ENCODE data around the gene CLK2. TPM values are rescaled to one million over a fixed set of nuclear protein-coding genes. Genes with fewer than 3 reads are reported as not detected.
A peak's percentile ranks its signal among the peaks of the same experiment; 100 is the strongest.
"Not testable (repeated sequence)": the region's sequence is repeated elsewhere in the genome, so short reads cannot be mapped to it uniquely, and the experiment has no call there.

The CLK2 gene
- total RNA-seq, 2 experiments from 2014 or later, result 81.4 to 86.6 TPM

DNA sequence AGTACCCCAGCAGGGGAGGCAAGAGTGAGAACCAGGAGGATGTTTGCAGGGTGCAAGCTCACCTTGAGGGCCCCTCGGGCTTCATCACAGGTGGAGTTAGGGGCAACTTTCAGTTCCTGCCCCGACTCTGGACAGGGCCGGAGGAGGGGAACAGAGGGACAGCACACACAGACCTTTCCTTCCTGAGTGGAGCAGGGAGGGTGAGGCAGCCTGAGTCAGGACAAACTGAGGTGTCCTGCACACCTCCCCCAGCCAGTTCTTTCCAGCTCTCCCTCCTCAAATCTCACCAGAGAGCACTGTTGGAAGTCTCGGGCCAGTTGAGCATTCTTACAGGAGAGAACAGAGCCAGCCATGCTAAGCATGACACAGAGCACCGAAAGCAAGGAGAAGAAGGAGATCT lies 19.5 kb downstream of the CLK2 start:
- intact Hi-C loops (cut with DNase I, micrococcal nuclease), result no loop called here

DNA sequence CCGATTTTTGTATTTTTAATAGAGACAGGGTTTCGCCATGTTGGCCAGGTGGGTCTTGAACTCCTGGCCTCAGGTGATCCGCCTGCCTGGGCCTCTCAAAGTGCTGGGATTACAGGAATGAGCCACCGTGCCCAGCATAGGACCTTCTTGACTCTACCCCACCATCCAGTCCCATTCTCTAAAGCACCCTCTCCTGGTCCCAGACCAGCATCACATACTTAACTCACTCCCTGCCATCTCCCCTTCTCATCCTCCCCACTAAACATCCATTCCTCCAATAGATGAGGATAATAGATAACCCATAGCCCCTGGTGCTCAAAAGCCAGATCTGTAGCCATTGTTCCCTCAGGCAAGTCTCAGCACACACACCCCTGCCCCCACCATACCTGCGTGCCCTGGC lies 20.1 kb downstream of the CLK2 start:
- no peaks in the 10 kb centered on the region for H3K9me3 Mint-ChIP-seq (ENCODE audit: low read depth)
- H3K27ac Mint-ChIP-seq, result peak overlapping the region; percentile 7
- ChIA-PET CTCF (interaction anchor here (1.6 kb wide), 1 partner anchor 65 kb away, joined by 3 read pairs; no protein-coding TSS in a partner anchor), POLR2A (no interaction called here)
- DNase-seq (no peak), ATAC-seq (no peak)
- intact Hi-C loops (cut with DNase I, micrococcal nuclease), result no loop called here
- peak overlapping the region; percentile 73 for H3K4me3 Mint-ChIP-seq
- peaks cover 17% of the 10 kb centered on the region for H3K36me3 Mint-ChIP-seq (ENCODE audit: low read depth)
- peaks cover 26% of the 10 kb centered on the region for H3K4me1 Mint-ChIP-seq
- H3K27me3 Mint-ChIP-seq, result no peaks in the 10 kb centered on the region

More for the DNA sequence above, 19.5 kb downstream of the CLK2 start:
- ChIA-PET POLR2A (no interaction called here), CTCF (interaction anchor here (1.6 kb wide), 1 partner anchor 64 kb away, joined by 3 read pairs; no protein-coding TSS in a partner anchor)
- H3K27me3 Mint-ChIP-seq, result no peaks in the 10 kb centered on the region
- peak overlapping the region; percentile 73 for H3K4me3 Mint-ChIP-seq
- DNase-seq, result no peak
- H3K4me1 Mint-ChIP-seq, result peaks cover 26% of the 10 kb centered on the region
- H3K27ac Mint-ChIP-seq, result no peak overlapping the region
- ATAC-seq, result no peak
- H3K36me3 Mint-ChIP-seq (ENCODE audit: low read depth), result peaks cover 22% of the 10 kb centered on the region
- H3K9me3 Mint-ChIP-seq (ENCODE audit: low read depth), result no peaks in the 10 kb centered on the region

DNA sequence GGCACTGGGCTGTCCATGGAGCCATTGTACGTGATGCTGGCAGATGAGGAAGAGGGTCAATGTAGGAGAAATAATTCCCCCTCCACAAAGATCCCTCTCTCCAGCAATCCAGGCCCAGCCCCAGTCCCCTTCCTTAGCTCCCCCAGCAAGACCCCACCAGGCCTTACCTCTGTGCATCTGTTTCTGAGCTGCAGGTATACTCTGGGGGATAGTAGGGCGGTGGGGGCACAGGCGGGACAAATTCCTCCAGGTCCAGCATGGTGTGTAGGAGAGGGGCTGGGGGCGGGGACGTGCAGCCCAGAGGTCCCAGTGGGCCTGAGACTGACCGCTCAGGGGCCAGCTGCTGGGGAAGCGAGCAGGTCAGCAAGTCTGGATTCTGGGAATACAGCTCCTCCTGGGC lies 21.7 kb downstream of the CLK2 start:
- H3K9me3 Mint-ChIP-seq (ENCODE audit: low read depth), result no peaks in the 10 kb centered on the region
- H3K27ac Mint-ChIP-seq, result no peak overlapping the region
- ATAC-seq (no peak), DNase-seq (no peak)
- intact Hi-C loops (cut with DNase I, micrococcal nuclease), result no loop called here
- H3K4me1 Mint-ChIP-seq, result peaks cover 26% of the 10 kb centered on the region
- peaks cover 6% of the 10 kb centered on the region for H3K36me3 Mint-ChIP-seq (ENCODE audit: low read depth)
- CTCF ChIA-PET, result interaction anchor here (0.5 to 3.5 kb wide), 40 partner anchors 8 to 686 kb away, joined by 3 to 79 read pairs (median 5); partner anchors contain the start of genes CLK2, FDPS, KRTCAP2 and MTX1
- no peaks in the 10 kb centered on the region for H3K27me3 Mint-ChIP-seq
- POLR2A ChIA-PET, result interaction anchor here (0.9 to 2.6 kb wide), 4 partner anchors 8 to 314 kb away, joined by 3 to 7 read pairs (median 4); partner anchors contain the start of gene CLK2
- no peak overlapping the region for H3K4me3 Mint-ChIP-seq

DNA sequence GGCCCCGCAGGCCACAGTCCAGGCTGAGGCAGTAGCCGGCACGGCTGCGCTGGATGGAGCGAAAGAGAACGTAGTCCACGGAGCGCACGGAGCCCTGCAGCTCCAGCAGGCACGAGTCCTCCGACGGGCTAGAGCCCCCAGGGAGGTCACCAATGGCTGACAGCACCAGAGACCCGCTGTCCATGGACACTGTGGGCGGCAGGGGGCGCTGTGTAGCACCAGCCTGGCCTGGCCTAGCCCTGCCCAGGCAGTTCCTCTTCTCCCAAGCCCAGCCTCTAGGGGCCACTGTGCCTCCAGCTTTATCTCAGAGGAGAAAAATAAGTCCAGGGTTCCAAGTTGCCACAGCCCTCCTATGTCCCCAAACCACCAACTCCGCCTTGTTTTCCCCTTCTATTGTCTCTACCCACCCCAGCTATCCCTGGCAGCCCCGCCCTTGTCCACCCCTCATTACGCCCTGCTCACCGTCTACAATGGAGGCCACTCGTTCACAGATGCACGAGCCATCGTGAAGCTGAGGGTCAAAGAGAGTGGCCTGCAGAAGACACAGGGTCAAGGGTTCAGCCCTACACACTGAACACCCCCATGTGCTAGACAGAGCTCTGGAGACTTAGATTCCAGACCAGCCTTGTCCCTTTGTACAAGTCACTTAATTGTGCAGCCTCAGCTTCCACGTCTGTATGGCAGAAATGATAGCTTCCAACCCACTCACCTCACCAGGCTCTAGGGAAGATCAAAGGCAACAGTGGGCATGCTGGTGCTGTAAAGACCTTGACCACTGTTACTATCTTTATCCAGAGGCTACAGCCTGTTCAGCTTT lies 22.5 kb downstream of the CLK2 start:
- Mint-ChIP-seq H3K4me3 (peak overlapping the region; percentile 38), H3K36me3 (ENCODE audit: low read depth) (peaks cover 4% of the 10 kb centered on the region), H3K27ac (peak overlapping the region; percentile 31), H3K27me3 (no peaks in the 10 kb centered on the region), H3K9me3 (ENCODE audit: low read depth) (no peaks in the 10 kb centered on the region), H3K4me1 (peaks cover 25% of the 10 kb centered on the region)
- DNase-seq (peak; percentile 99), ATAC-seq (peak; percentile 96)
- ChIA-PET POLR2A (interaction anchor here (0.6 to 2.6 kb wide), 6 partner anchors 9 to 1036 kb away, joined by 3 to 7 read pairs (median 4); partner anchors contain the start of gene CLK2), CTCF (interaction anchor here (0.6 to 3.5 kb wide), 54 partner anchors 9 to 687 kb away, joined by 3 to 79 read pairs (median 4); partner anchors contain the start of genes CLK2, FDPS, KRTCAP2 and MTX1)
- intact Hi-C loops (cut with DNase I, micrococcal nuclease), result loop anchor here (1.0 kb wide), 5 partner anchors 26 to 341 kb away; partner anchors contain the start of genes FDPS (in 1 of the 2) and HCN3 (in 1 of the 2)

DNA sequence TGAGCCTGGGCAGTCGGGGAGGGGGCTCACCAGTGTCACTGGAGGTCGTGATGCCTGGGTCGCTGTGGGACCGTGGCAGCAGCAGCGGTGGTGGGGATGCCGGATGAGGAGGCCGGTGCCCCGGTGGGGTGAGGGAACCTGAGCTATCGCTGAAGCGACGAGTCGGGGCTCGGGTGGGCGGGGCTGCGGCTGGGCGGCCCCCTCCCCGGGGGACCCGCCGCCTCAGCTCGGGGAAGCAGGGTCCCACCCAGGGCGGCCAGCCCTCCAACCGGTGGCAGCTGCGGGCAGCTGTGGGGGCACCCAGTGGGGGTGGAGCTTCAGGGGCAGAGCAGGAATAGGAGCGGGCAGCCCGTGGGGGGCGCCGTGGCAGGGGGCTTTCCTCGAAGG lies 23.1 kb downstream of the CLK2 start:
- Mint-ChIP-seq H3K4me1 (peaks cover 24% of the 10 kb centered on the region), H3K36me3 (ENCODE audit: low read depth) (peaks cover 7% of the 10 kb centered on the region), H3K9me3 (ENCODE audit: low read depth) (no peaks in the 10 kb centered on the region), H3K27ac (peak overlapping the region; percentile 31), H3K4me3 (peak overlapping the region; percentile 38), H3K27me3 (no peaks in the 10 kb centered on the region)
- peak; percentile 1 for ATAC-seq
- ChIA-PET POLR2A (interaction anchor here (0.6 to 2.6 kb wide), 6 partner anchors 10 to 1035 kb away, joined by 3 to 7 read pairs (median 4); partner anchors contain the start of genes CLK2 and SCAMP3), CTCF (interaction anchor here (0.7 to 3.5 kb wide), 31 partner anchors 9 to 494 kb away, joined by 3 to 79 read pairs (median 5); partner anchors contain the start of genes CLK2, FDPS, KRTCAP2 and MTX1)
- peak; percentile 26 for DNase-seq
- intact Hi-C loops (cut with DNase I, micrococcal nuclease), result loop anchor here (1.0 kb wide), 5 partner anchors 27 to 342 kb away; partner anchors contain the start of genes FDPS (in 1 of the 2) and HCN3 (in 1 of the 2)

DNA sequence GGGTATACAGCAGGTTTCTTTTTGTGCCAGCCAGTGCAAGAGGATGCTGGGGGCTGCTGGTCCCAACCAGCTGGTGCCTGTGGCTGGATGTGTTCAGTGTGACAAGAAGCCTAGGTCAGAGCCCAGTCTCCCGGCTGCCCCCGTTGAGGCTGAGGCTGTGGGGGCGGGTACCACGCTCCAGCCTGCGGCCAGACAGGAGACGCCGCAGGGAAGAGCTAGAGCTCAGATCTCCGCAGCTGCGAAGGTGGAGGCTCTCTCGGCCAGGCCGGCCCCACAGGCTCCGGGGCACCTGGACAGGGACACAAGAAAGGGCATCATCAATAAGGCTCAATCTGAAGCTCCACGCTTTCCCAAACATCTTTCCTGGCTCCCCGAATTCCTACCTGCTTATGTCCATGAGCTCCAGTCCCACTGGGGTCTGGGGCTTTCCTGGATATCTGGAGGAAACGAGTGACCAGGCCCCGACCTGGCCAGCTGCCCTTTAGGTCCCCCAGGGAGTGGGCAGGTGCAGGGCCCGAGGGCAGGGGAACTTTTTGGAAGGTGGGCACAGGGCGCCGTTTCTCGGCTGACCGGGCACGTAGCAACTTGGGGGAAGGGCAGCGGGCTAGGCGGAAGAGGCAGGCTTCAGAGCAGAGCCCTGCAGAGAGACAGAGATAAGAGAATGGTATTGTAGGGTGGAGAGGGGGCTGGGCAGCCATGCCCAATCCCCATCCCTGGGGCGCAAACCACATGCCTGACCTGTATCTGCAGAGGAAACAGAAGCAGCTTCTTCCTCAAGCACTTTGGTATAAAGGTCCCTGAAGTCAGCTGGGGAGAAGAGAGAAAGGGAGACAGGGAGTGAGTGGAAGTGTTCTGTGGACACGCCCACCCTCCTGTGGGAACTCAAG lies 25.4 kb downstream of the CLK2 start:
- POLR2A ChIA-PET, result no interaction called here

DNA sequence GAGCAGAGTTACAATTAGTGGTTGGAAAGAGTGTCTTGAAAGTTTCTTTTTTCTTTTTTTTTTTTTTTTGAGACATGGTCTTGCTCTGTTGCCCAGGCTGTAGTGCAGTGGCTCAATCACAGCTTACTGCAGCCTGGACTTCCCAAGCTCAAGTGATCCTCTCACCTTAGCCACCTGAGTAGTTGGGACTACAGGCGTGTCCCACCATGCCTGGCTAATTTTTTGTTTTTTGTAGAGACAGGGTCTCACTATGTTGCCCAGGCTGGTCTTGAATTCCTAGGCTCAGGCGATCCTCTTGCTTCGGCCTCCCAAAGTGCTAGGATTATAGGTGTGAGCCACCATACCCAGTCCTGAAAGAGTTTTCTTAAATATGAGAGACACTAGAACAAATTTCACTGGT lies 26.5 kb downstream of the CLK2 start:
- peaks cover 11% of the 10 kb centered on the region for H3K36me3 Mint-ChIP-seq (ENCODE audit: low read depth)
- CTCF ChIA-PET, result interaction anchor here (0.9 to 1.8 kb wide), 3 partner anchors 52 to 77 kb away, joined by 3 to 6 read pairs (median 4); no protein-coding TSS in a partner anchor
- POLR2A ChIA-PET; H3K27me3 Mint-ChIP-seq; ATAC-seq; H3K27ac Mint-ChIP-seq; DNase-seq; intact Hi-C loops (cut with DNase I, micrococcal nuclease); H3K4me3 Mint-ChIP-seq; H3K9me3 Mint-ChIP-seq (ENCODE audit: low read depth): not testable (repeated sequence)
- peaks cover 31% of the 10 kb centered on the region for H3K4me1 Mint-ChIP-seq

More for the DNA sequence above, 25.4 kb downstream of the CLK2 start:
- CTCF ChIA-PET, result interaction anchor here (0.6 to 1.8 kb wide), 7 partner anchors 16 to 143 kb away, joined by 3 to 6 read pairs (median 3); no protein-coding TSS in a partner anchor
- ATAC-seq (no peak), DNase-seq (no peak)
- Mint-ChIP-seq H3K9me3 (ENCODE audit: low read depth) (no peaks in the 10 kb centered on the region), H3K27me3 (peaks cover 2% of the 10 kb centered on the region), H3K4me3 (no peak overlapping the region), H3K27ac (no peak overlapping the region), H3K36me3 (ENCODE audit: low read depth) (peaks cover 11% of the 10 kb centered on the region), H3K4me1 (peaks cover 22% of the 10 kb centered on the region)
- intact Hi-C loops (cut with DNase I, micrococcal nuclease), result no loop called here

DNA sequence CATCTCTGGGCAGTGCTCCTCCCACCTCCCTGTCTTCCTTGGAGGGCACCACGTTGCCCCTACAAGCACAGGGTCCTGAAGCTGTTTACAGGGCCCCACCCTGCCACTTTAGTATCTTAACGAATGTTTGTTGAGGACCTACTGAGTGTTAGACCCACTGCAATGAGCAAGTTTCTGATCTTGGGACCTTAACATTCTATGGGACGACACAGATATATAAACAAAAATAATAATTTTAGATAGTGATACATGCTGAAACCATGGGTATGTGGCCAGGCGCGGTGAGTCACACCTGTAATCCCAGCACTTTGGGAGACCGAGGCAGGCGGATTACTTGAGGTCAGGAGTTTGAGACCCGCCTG lies 28.2 kb downstream of the CLK2 start:
- DNase-seq, result no peak
- Mint-ChIP-seq H3K36me3 (ENCODE audit: low read depth) (peaks cover 11% of the 10 kb centered on the region), H3K27me3 (peaks cover 2% of the 10 kb centered on the region), H3K4me3 (peak overlapping the region; percentile 80), H3K9me3 (ENCODE audit: low read depth) (no peaks in the 10 kb centered on the region), H3K4me1 (peaks cover 43% of the 10 kb centered on the region), H3K27ac (peak overlapping the region; percentile 90)
- ChIA-PET POLR2A (interaction anchor here (0.7 to 0.9 kb wide), 2 partner anchors 86 to 271 kb away, joined by 4 to 9 read pairs; no protein-coding TSS in a partner anchor), CTCF (interaction anchor here (0.6 to 1.3 kb wide), 6 partner anchors 18 to 1442 kb away, joined by 3 to 4 read pairs (median 3); partner anchors contain the start of gene CLK2)
- intact Hi-C loops (cut with DNase I, micrococcal nuclease), result loop anchor here in 1 of 2 experiments (1.0 to 2.0 kb wide), 2 partner anchors 28 to 110 kb away; partner anchors contain the start of genes CLK2 and SLC50A1
- no peak for ATAC-seq

DNA sequence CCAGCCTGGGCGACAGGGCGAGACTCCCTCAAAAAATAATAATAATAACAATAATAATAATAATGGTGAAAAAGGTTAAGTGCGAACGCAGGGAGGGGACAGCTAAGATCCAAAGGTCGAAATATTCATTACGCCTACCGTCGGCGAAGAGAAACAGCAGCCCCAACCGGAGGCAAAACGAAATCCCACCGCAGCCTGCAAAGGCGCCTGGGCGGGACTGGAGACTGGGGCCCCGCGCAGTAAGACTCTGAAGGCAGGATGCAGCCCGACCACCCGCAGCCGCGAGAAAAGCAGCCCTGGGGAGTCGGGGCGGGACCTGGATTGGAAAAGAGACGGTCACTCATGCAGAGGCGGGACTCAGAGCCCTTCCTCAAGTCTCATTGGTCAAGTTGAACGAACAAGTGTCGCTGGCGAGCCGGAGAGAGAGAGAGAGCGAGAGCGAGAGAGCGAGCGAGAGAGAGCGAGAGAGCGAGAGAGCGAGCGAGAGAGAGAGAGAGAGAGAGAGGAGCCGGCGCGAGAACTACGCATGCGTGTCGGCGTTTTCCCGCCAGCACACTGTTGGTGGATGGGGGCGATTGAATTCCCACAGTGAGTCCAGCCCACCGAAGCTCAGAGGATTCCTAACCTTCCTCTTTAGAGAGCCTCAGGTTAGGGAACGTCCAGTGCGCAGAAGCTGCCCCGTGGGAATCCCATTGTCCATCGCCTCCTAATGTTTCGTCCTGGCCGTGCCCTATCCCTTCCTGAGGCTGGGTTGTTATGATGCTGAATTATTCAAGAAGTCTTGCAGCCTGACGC lies 28.7 kb downstream of the CLK2 start:
- ChIA-PET CTCF (interaction anchor here (0.6 to 1.6 kb wide), 10 partner anchors 17 to 1443 kb away, joined by 3 to 6 read pairs (median 3); partner anchors contain the start of genes CLK2, KRTCAP2, RUSC1 and THBS3), POLR2A (interaction anchor here (0.6 to 1.9 kb wide), 5 partner anchors 29 to 542 kb away, joined by 3 to 5 read pairs (median 4); partner anchors contain the start of gene CLK2)
- DNase-seq (peak; percentile 98), ATAC-seq (peak; percentile 96)
- Mint-ChIP-seq H3K36me3 (ENCODE audit: low read depth) (peaks cover 11% of the 10 kb centered on the region), H3K9me3 (ENCODE audit: low read depth) (no peaks in the 10 kb centered on the region), H3K4me1 (peaks cover 44% of the 10 kb centered on the region), H3K4me3 (peak overlapping the region; percentile 80), H3K27ac (peak overlapping the region; percentile 90), H3K27me3 (peaks cover 2% of the 10 kb centered on the region)
- intact Hi-C loops (cut with DNase I, micrococcal nuclease), result loop anchor here (1.0 to 2.0 kb wide), 4 partner anchors 17 to 109 kb away; partner anchors contain the start of genes CLK2 (in 1 of the 2), SLC50A1 (in 1 of the 2) and THBS3 (in 1 of the 2)

Measured in activated CD4-positive, alpha-beta T cell treated with anti-CD3 and anti-CD28 coated beads for 36 hours (primary cell).